GM21381 (cell line): ENCODE results near the gene ADGRB2.
"Not testable (repeated sequence)": the region's sequence is repeated elsewhere in the genome, so short reads cannot be mapped to it uniquely, and the experiment has no call there.

Source experiments
- ATAC-seq: cut with Tn5 transposase; IDR thresholded peaks from one replicate; pipeline ENCODE4 v1.9.1; 2021; ENCODE audit warnings: mild to moderate bottlenecking, moderate library complexity; ENCODE audit not compliant: unreplicated experiment

Gene ADGRB2

DNA sequence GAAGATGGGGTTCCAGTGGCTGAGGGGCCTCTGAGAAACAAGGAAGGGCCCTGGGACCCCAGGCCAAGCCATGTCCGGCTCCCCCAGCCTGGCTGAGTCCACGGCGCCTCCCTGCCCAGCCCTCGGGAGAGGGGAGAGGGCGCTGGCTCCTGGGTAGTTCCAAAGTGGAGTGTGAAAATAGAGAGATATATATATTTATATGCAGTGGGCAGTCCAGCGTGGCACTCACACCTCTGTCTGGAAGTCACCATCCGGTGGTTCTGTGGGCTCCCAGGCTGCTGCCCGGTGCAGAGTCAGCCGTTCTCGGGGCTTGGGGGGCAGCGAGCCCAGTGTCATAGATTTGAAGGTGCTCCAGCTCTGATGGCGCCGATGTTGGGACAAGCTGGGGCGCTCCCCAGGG is 36.9 kb downstream of the ADGRB2 start:
- ATAC-seq: no peak

DNA sequence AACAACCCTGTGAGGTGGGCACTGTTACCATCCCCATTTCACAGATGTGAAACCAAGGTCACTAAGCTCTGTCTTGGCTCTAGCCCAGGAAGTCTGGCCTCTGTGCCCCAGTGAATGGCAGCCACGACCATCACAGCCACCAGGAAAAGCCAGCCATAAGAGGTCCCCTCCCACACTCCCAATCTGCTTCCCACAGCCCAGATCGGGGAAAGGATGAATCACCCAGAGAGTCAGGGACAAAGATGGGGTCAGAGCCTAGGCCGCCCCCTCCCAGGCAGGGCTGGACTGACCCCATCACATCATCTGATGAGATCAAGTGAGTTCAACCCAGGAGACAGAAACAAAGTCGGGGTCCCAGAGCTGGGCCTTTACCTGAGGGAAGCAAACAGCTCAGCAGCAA is 37.4 kb downstream of the ADGRB2 start:
- no peak for ATAC-seq

DNA sequence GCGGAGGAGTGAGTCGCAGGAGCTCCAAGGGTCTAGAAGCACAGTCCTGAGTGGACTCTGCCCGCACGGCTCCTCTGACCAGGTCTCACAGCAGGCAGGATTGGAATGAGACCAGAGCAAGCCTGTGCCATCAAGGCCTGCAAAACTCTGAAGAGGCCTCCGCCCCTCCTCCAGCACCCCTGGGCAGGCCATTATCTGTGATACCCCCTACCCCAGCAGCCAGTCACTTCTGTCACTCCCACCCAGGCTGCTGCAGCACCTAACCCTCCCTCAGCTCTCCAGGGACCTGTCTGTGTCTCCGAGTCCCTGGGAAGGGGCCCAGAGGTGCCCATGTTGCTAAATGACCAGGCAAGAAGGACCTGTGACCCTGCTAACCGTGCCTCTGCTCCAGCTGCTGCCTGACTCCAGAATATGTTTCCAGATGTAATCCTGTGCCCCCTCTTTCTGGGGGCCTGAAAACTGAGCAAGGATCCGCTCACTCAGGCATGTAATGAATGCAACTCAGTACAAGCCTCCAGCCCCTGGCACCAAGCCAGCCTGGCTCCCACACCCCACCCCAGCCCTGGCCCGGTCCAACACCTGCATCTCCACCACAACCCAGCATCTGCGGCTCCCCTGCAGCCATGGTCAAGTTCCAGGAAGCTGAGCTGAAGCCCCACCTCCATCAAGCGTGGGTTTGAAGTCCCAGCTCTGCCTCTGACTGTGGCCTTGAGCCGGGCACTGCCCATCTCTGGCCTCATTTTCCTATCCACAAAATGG is 38.2 kb downstream of the ADGRB2 start:
- ATAC-seq: no peak

DNA sequence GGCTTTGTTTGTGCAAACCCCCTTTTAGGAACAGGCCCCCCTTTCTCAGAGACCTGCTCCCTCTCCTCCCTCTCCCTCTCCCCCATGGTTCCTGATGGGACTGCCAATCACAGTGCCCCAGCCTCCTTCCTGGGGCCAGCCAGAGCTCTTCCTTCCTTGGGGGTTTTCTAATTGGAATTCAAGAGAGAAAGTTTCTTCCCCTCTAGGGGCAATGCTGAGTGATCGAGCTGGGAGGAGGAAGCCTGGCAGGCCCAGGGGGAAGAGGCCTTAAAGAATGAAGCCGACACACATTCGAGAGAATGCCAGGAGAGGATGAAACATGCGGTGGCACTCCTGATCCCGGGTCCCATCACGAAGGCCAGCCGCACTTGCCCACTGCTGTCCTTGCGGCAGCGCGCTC is 39.0 kb downstream of the ADGRB2 start:
- no peak for ATAC-seq

GRCh38 chr1:31723828-31724359 is 40.2 kb downstream of the ADGRB2 start:
- ATAC-seq: no peak

DNA sequence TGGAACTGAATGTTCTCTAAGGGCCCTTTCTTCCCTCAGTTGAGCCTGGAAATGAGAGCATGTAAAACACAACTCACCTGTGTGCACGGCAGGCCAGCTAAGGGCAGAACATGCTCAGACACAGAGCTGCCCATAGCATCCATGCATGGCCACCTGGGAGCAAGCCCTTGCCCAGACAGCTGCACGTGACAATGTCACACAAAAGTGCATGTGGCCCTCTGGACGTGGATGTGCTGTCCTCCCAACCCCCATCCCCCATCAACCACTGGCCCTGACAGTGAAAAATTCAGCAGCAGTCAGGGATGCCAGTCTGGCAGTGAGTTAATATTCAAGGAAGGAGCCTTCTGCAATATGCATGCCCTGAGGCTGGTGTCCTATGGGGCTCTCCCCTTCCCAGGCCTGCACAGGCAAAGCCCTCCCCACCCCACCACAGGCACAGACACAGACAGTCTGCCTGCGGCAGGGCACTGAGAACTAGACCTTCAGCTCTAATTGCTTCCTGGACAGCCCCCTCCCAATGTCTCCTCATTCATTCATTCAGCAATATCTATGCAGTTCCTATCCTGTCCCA is 45.7 kb downstream of the ADGRB2 start:
- no peak for ATAC-seq

DNA sequence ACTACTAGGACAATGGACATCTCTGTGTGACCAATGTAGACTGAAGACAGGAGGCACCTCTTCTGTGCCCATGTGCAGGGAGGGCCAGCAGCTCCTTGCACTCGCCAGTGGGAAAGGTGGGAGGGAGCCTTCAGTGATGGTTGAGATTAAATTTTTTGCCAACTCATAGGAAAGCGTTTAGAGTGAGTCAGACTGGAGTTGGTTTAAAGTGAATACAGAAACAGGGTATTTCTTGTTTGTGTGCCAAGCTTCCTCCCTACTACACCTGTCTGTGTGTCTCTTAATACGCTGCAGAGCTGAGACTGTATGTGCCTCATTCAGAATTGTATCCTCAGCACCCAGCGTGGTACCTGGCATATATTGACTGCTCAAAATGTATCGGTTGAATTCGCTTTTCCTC is 46.8 kb downstream of the ADGRB2 start:
- no peak for ATAC-seq

- ATAC-seq: no peak
Observed at GRCh38 chr1:31715873-31716220, 48.3 kb downstream of the ADGRB2 start.

DNA sequence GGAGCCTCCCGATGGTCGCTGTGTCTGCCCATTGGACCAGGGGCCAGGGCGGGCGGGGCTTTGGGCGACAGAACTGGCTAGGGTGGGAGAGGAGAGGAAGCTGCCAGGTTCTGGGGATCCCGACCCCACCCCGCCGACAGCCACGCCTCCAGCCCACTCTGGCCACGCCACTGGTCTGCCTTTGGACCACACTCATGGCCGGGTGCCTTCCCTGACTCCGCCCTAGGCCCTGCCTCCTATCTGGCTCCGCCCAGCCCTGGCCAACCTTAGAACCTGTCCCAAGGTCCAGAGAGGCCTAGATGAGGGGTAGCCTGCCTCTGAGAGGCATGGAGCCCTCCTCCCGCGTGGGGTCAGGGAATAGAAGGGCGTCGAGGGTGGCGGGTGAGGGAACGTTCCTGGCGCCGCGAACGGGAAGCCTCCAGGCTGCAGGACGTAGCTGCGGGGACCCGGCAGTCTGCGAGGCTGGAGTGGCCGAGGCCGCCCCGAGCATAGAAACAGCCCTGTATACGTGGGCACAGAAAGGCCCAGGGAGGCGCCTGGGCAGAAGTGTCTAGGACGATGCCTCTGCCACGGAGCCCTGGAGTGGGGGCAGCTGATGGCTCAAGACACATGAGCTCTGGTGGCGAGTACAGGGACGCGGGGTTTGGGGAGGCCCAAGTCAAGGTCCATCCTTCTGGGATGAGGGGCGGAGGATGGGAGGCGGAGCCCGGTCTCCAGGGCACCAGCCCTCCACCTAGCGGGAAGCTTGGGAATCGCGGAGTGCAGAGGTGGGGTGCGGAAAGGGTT is 48.9 kb downstream of the ADGRB2 start:
- ATAC-seq: no peak

DNA sequence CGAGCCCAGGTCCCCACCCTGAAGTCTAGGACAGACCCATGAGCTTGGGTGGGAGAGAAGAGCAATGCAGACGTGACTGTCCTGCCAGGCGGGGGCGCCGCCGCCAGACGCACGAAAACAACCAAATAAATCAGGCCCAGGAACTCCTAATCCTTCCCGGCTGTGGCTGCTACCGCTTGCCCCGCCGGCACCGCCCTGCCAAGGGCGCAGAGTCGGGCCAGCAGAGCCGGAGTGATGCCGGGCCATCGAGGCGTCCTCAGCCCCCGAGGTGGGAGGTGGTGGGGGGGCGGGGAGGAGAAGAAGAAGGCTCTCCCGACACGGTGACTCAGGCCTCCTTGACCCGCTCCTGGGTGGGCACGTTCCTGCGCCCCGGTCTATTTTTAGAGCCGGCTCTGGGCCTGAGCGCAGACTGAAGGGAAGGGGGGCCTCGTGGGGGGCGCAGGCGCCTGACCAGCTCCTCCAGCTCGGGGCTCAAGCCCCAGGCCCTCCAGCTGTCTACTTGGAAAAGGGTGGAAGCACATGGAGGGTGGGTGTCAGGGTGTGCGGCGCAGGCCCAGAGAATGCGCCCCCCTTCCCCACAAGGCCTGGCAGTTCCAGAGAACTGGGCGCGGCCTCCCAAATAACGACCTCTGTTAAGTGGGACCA is 49.6 kb downstream of the ADGRB2 start:
- ATAC-seq: no peak

GRCh38 chr1:31712630-31713029 is 51.5 kb downstream of the ADGRB2 start:
- ATAC-seq: no peak

DNA sequence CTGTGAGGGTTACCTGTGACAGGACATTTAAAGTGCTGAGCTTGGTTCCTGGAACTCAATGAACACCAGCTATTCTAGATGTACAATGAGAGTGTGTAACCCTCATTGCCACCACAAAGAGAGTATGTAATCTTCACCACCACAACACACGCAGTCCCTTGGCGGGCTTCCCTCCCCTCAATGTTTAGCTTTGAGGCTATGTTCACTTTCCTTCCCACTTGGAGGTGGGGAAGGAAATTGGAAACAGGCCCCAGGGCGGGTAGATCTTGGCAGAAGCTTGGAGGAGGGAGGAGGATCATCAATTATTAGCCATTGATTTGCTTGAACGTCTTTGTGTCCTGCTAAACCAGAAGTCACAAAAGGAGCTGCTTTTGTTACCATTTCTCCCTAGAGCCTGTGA is 52.1 kb downstream of the ADGRB2 start:
- ATAC-seq: no peak

DNA sequence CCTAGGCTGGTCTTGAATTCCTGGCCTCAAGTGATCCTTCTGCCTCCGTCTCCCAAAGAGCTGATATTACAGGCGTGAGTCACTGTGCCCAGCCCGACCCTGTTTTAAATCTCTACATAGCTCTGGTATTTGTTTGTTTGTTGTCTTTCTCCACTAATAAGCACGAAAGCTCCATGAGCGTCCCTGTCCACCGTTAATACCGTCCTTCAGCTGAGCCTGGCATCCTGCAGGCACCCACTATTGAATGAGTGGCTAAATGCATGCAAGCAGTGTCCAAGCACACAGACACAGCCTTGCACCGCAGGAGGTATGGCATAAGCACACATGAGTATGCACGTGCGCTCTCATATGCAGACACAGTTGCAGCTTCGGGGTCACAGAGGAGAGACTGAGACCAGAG is 55.8 kb downstream of the ADGRB2 start:
- no peak for ATAC-seq

GRCh38 chr1:31707711-31708110 is 56.4 kb downstream of the ADGRB2 start:
- no peak for ATAC-seq

GRCh38 chr1:31707059-31707600 is 57.0 kb downstream of the ADGRB2 start:
- not testable (repeated sequence) for ATAC-seq

DNA sequence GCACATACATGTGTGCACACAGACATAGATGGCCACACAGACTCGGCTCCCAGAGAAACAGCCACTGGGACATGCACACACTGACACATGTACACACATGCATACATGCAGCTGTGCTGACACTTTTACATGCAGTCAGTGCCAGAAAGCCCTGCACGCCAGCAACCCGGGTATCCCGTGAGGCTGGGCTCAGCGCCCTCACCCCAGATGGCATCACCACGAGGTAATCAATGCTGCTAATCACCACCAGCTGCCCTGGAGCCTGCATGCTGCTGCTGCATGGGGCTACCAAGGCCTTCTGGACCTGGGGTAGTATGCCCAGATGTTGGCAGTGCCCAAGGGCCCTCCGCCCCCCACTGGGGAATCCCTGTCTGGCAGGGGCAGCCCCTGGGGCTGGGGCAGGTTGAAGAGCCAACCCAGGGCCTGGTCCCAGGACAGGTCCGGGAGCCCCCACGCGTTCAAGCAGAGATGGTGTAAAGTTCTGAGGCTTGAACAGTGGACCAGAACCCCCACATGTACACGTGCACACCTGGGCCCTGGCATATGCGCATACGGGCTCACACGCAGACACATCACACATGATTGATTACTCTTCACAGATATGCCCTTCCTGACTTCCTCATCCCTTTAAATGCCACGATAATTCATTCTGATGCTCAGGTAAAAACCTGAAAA is 57.6 kb downstream of the ADGRB2 start:
- no peak for ATAC-seq

DNA sequence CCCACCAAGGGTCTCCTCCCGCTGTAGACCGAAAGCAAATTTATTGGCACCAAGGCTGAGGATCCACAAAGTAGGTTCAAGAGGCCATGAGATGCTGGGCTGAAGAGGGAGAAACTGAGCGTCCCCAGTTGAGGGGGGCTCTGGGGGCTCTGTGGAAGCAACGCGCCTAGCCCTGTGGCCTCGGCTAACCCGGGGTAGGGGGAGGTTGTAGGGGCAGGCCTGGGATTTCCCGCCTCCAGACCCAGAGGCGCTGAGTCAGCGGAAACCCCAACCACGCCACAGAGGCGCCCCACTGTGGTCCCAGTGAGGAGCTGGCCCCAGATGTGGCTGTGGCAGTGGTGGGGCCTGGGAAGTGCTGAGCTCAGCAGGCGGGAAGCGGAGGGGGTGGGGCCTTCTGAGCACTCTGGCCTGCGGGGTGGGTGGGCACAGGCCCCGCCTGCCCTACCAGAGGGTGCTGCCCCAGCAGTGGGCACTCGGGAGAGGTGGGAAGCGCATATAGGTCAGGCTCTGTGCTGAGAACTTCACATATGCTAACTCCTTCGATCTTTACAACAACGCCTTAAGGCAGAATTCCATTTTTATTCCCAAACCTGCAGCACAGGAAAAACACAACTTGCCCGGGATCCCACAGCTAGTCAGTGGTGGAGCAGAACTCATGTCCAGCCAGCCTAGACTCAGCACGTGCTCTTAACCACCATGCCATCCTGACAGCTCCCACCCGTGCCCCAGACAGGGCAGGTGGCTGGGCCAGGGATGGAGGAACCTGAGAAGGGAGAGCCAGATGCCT is 58.9 kb downstream of the ADGRB2 start:
- no peak for ATAC-seq

- no peak for ATAC-seq
Observed at GRCh38 chr1:31704271-31705079, 59.7 kb downstream of the ADGRB2 start.
